22Rv1 (cell line): Measurements from ENCODE around the gene DCX.

Experiments used
- ZFX ChIP-seq: fragments of 450-650 bp; IDR thresholded peaks from 2 replicates; pipeline ENCODE4 v1.6.1; 2017; ENCODE audit warnings: antibody characterized with exemption, borderline replicate concordance
- TF ChIP-seq, protein P1 (sequence below): fragments of 450-650 bp; IDR thresholded peaks from 2 replicates; pipeline ENCODE4 v1.5.1; 2017; ENCODE audit warnings: mild to moderate bottlenecking

GRCh38 chrX:111360839-111361238 is 51.2 kb downstream of the DCX start:
- TF ChIP-seq, protein P1, sequence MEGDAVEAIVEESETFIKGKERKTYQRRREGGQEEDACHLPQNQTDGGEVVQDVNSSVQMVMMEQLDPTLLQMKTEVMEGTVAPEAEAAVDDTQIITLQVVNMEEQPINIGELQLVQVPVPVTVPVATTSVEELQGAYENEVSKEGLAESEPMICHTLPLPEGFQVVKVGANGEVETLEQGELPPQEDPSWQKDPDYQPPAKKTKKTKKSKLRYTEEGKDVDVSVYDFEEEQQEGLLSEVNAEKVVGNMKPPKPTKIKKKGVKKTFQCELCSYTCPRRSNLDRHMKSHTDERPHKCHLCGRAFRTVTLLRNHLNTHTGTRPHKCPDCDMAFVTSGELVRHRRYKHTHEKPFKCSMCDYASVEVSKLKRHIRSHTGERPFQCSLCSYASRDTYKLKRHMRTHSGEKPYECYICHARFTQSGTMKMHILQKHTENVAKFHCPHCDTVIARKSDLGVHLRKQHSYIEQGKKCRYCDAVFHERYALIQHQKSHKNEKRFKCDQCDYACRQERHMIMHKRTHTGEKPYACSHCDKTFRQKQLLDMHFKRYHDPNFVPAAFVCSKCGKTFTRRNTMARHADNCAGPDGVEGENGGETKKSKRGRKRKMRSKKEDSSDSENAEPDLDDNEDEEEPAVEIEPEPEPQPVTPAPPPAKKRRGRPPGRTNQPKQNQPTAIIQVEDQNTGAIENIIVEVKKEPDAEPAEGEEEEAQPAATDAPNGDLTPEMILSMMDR = 0 out of 2 replicates have a peak, but pooled peaks have one; percentile 8
- no peak for TF ChIP-seq ZFX
